GM12878 (cell line): ENCODE measurements around the gene DAZAP1. TPM values are rescaled to one million over a fixed set of nuclear protein-coding genes. Genes with fewer than 3 reads are reported as not detected.

ENCODE experiments used
- BACH1 ChIP-seq: fragments of 450-650 bp; IDR thresholded peaks from 2 replicates; pipeline ENCODE4 v1.6.1; 2017; ENCODE audit warnings: mild to moderate bottlenecking, borderline replicate concordance
- BHLHE40 ChIP-seq, 2 experiments: fragments of 450-650 bp in 1 of 2; IDR thresholded peaks; 2 replicates each; pipeline ENCODE4 v1.6.1; 2011 to 2017; ENCODE audit warnings: low read depth in 2 of 2, borderline replicate concordance in 1 of 2, improper control_type of control experiment in 1 of 2, low read length in 1 of 2, mild to moderate bottlenecking in 1 of 2
- CHD4 ChIP-seq: fragments of 200-600 bp; sonication (generic); IDR thresholded peaks from 2 replicates; pipeline ENCODE4 v1.6.1; 2016; ENCODE audit warnings: mild to moderate bottlenecking
- CREB1 ChIP-seq: IDR thresholded peaks from 2 replicates; pipeline ENCODE4 v1.6.1; 2012; ENCODE audit warnings: low read depth, mild to moderate bottlenecking, inconsistent platforms
- EP300 ChIP-seq, 2 experiments: fragments of 150-350 bp in 1 of 2; IDR thresholded peaks; 2 replicates each; pipeline ENCODE4 v1.6.1; 2011 to 2012; ENCODE audit warnings: low read depth in 2 of 2, low read length in 2 of 2, borderline replicate concordance in 1 of 2, improper control_type of control experiment in 1 of 2, inconsistent platforms in 1 of 2; ENCODE audit not compliant: control insufficient read depth in 1 of 2
- EZH2 ChIP-seq: IDR thresholded peaks from 2 replicates; pipeline ENCODE4 v1.6.1; 2012; ENCODE audit warnings: low read depth, mild to moderate bottlenecking, control low read depth, inconsistent platforms, low read length, borderline replicate concordance; ENCODE audit not compliant: control insufficient read depth
- FOXM1 ChIP-seq: IDR thresholded peaks from 2 replicates; pipeline ENCODE4 v1.6.1; 2012; ENCODE audit warnings: low read depth, mild to moderate bottlenecking, inconsistent platforms, low read length, moderate library complexity
- GATAD2B ChIP-seq: fragments of 450-650 bp; conservative IDR thresholded peaks from 2 replicates; pipeline ENCODE4 v1.6.1; 2017; ENCODE audit warnings: low read depth, mild to moderate bottlenecking, moderate library complexity
- IRF4 ChIP-seq: IDR thresholded peaks from 2 replicates; pipeline ENCODE4 v1.6.1; 2011; ENCODE audit warnings: low read depth, low read length
- JUNB ChIP-seq: IDR thresholded peaks from 2 replicates; pipeline ENCODE4 v1.6.1; 2016; ENCODE audit warnings: antibody characterized with exemption, mild to moderate bottlenecking
- MTA2 ChIP-seq: fragments of 450-650 bp; IDR thresholded peaks from 2 replicates; pipeline ENCODE4 v1.6.1; 2016; ENCODE audit warnings: low read depth, mild to moderate bottlenecking, moderate library complexity
- NFIC ChIP-seq: IDR thresholded peaks from 2 replicates; pipeline ENCODE4 v1.6.1; 2012; ENCODE audit warnings: low read depth, mild to moderate bottlenecking, inconsistent platforms, low read length, moderate library complexity
- NFYA ChIP-seq: IDR thresholded peaks from 2 replicates; pipeline ENCODE4 v1.6.1; 2011; ENCODE audit warnings: low read depth, mild to moderate bottlenecking, low read length, improper control_type of control experiment, borderline replicate concordance
- NR2C1 ChIP-seq: fragments of 450-650 bp; IDR thresholded peaks from 2 replicates; pipeline ENCODE4 v1.6.1; 2017; ENCODE audit warnings: antibody characterized with exemption, mild to moderate bottlenecking, moderate library complexity
- NR2C2 ChIP-seq: IDR thresholded peaks from 2 replicates; pipeline ENCODE4 v1.6.1; 2011; ENCODE audit warnings: borderline replicate concordance, low read depth; ENCODE audit not compliant: control insufficient read depth, insufficient read length
- RELA ChIP-seq: fragments of 450-650 bp; IDR thresholded peaks from 2 replicates; pipeline ENCODE4 v1.8.0; 2014; ENCODE audit warnings: borderline replicate concordance; ENCODE audit not compliant: partially characterized antibody
- SMC3 ChIP-seq: IDR thresholded peaks from 2 replicates; pipeline ENCODE4 v1.6.1; 2011; ENCODE audit warnings: low read length, improper control_type of control experiment, borderline replicate concordance
- SREBF1 ChIP-seq: IDR thresholded peaks from 2 replicates; pipeline ENCODE4 v1.6.1; 2012; ENCODE audit warnings: mild to moderate bottlenecking, low read length
- STAT3 ChIP-seq: IDR thresholded peaks from 2 replicates; pipeline ENCODE4 v1.6.1; 2011; ENCODE audit warnings: low read depth, low read length, improper control_type of control experiment
- SUPT20H ChIP-seq: IDR thresholded peaks from 2 replicates; pipeline ENCODE4 v1.6.1; 2011; ENCODE audit warnings: low read depth, mild to moderate bottlenecking, low read length, moderate library complexity, borderline replicate concordance; ENCODE audit not compliant: control insufficient read depth
- TCF12 ChIP-seq: IDR thresholded peaks from 2 replicates; pipeline ENCODE4 v1.6.1; 2011; ENCODE audit warnings: low read depth, mild to moderate bottlenecking, low read length
- ZZZ3 ChIP-seq: IDR thresholded peaks from 2 replicates; pipeline ENCODE4 v1.6.1; 2011; ENCODE audit warnings: low read depth; ENCODE audit not compliant: control insufficient read depth, insufficient read length
- polyA plus RNA-seq, 11 experiments: library from polyadenylated mRNA; depleted of rRNA in 4 of 11; unstranded in 6 of 11; stranded (reverse) in 5 of 11; fragments of >200 nt; fragmentation: Nextera tagmentation in 4 of 11; fragmentation: Illumina TruSeq in 1 of 11; extraction: Ambion mirVana in 4 of 11; extraction: Trizol in 1 of 11; gene quantifications; 1 replicate in 1 of 11; 2 replicates in 10 of 11; pipeline versions ENCODE4 v1.2.1 to v1.2.3, GENCODE V29; 2011 to 2016; ENCODE audit warnings: inconsistent platforms in 2 of 11, missing spikeins in 2 of 11, low read depth in 1 of 11
- total RNA-seq, 4 experiments: library from RNA; depleted of rRNA in 3 of 4; stranded (reverse); fragments of >200 nt in 3 of 4; fragmentation: Illumina TruSeq in 1 of 4; extraction: Trizol in 1 of 4; gene quantifications; 2 replicates each; pipeline versions ENCODE4 v1.2.1 to v1.2.3, GENCODE V29; 2013 to 2021
- TF ChIP-seq, protein P1 (sequence below): fragments of 450-650 bp; IDR thresholded peaks from 2 replicates; pipeline ENCODE4 v1.6.1; 2017; ENCODE audit warnings: low read depth, mild to moderate bottlenecking, moderate library complexity
- TF ChIP-seq, protein P2 (sequence below): fragments of 450-650 bp; IDR thresholded peaks from 2 replicates; pipeline ENCODE4 v1.6.1; 2017; ENCODE audit warnings: borderline replicate concordance
- TF ChIP-seq, protein P3 (sequence below): IDR thresholded peaks from 2 replicates; pipeline ENCODE4 v1.6.1; 2012; ENCODE audit warnings: low read depth, low read length, improper control_type of control experiment
- TF ChIP-seq, protein P4 (sequence below): IDR thresholded peaks from 2 replicates; pipeline ENCODE4 v1.6.1; 2012; ENCODE audit warnings: low read length, inconsistent platforms

Gene DAZAP1
- total and polyA plus RNA-seq, 10 of the 15 experiments (the other 5 are each of a cell fraction or from before 2014, with no cell fraction given) = 9.9 to 240 (median 92.3) TPM

DNA sequence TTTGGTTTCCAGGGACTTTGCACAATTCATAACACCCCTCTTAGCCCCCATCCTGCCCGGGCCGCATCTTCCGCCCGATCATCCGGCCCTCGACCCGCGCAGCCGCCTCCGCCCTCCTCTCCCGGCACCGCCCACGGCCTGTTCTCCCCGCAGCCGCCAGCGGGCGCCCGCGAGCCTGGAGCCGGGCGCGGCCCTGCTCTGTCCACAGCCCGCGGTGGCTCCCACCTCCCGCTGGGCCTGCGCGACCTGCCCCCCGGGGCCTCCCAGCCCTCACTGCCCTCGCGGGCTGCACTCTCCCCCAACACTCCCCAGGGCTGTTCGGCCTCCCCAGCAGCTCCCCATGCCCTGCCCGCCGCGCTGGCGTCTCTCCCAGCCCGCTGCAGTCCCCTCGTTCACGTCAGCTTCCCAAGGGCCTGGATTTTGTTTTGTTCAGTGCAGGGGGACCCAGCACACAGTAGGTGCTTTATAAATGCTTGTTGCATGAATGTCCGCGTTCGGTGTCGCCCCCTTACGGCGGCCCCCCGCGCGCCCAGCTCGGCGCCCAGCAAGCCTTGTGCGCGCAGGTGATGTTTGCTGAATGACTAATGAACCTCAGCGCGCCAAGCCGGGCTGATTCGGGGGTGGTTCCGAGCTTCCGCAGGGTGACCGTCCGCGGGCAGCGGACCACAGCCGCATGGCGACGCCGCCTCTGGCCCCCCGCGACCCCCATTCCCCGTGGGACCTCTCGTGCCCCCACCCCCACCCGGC lies 38.0 kb downstream of the DAZAP1 start (continued):
- peak; percentile 43; the same call in 1 of the 2 replicates for TF ChIP-seq SMC3
- TF ChIP-seq JUNB = no peak
- TF ChIP-seq MTA2 = no peak
- TF ChIP-seq, protein P1, sequence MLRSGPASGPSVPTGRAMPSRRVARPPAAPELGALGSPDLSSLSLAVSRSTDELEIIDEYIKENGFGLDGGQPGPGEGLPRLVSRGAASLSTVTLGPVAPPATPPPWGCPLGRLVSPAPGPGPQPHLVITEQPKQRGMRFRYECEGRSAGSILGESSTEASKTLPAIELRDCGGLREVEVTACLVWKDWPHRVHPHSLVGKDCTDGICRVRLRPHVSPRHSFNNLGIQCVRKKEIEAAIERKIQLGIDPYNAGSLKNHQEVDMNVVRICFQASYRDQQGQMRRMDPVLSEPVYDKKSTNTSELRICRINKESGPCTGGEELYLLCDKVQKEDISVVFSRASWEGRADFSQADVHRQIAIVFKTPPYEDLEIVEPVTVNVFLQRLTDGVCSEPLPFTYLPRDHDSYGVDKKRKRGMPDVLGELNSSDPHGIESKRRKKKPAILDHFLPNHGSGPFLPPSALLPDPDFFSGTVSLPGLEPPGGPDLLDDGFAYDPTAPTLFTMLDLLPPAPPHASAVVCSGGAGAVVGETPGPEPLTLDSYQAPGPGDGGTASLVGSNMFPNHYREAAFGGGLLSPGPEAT = no peak
- TF ChIP-seq, protein P2, sequence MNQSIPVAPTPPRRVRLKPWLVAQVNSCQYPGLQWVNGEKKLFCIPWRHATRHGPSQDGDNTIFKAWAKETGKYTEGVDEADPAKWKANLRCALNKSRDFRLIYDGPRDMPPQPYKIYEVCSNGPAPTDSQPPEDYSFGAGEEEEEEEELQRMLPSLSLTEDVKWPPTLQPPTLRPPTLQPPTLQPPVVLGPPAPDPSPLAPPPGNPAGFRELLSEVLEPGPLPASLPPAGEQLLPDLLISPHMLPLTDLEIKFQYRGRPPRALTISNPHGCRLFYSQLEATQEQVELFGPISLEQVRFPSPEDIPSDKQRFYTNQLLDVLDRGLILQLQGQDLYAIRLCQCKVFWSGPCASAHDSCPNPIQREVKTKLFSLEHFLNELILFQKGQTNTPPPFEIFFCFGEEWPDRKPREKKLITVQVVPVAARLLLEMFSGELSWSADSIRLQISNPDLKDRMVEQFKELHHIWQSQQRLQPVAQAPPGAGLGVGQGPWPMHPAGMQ = no peak
- TF ChIP-seq, protein P3, sequence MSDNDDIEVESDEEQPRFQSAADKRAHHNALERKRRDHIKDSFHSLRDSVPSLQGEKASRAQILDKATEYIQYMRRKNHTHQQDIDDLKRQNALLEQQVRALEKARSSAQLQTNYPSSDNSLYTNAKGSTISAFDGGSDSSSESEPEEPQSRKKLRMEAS = no peak
- no peak for TF ChIP-seq TCF12
- TF ChIP-seq RELA = peak; percentile 68
- TF ChIP-seq NR2C1 = peak; percentile 31; the same call in 1 of the 2 replicates
- peak; percentile 76 for TF ChIP-seq GATAD2B
- TF ChIP-seq STAT3 = no peak
- no peak for TF ChIP-seq ZZZ3
- peak; percentile 42 to 49; a peak in 2 of 4 replicates for TF ChIP-seq BHLHE40 (IDR thresholded peaks at IDR 0.05; ENCODE audit: borderline replicate concordance in 1 of 2, low read depth in 2 of 2, low read length in 1 of 2)
- no peak for TF ChIP-seq CHD4
- no peak for TF ChIP-seq FOXM1
- no peak for TF ChIP-seq SREBF1
- TF ChIP-seq SUPT20H = no peak
- peak; percentile 72; the same call in 1 of the 2 replicates for TF ChIP-seq BACH1
- TF ChIP-seq EP300 (IDR thresholded peaks at IDR 0.05; ENCODE audit: borderline replicate concordance in 1 of 2, control insufficient read depth in 1 of 2, low read depth in 2 of 2, low read length in 2 of 2) = no peak
- no peak for TF ChIP-seq CREB1
- no peak for TF ChIP-seq EZH2
- TF ChIP-seq NFIC = no peak
- no peak for TF ChIP-seq NR2C2
- TF ChIP-seq, protein P4, sequence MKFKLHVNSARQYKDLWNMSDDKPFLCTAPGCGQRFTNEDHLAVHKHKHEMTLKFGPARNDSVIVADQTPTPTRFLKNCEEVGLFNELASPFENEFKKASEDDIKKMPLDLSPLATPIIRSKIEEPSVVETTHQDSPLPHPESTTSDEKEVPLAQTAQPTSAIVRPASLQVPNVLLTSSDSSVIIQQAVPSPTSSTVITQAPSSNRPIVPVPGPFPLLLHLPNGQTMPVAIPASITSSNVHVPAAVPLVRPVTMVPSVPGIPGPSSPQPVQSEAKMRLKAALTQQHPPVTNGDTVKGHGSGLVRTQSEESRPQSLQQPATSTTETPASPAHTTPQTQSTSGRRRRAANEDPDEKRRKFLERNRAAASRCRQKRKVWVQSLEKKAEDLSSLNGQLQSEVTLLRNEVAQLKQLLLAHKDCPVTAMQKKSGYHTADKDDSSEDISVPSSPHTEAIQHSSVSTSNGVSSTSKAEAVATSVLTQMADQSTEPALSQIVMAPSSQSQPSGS = no peak
- TF ChIP-seq IRF4 = no peak
- TF ChIP-seq NFYA = no peak
